Fibroblast of skin of abdomen (primary cell): ENCODE data around the gene PHAF1.
A peak's percentile ranks its signal among the peaks of the same experiment; 100 is the strongest.

Source experiments
- DNase-seq: peaks from one replicate; pipeline ENCODE4 v3.0.0-alpha.2; 2013

Gene PHAF1

DNA sequence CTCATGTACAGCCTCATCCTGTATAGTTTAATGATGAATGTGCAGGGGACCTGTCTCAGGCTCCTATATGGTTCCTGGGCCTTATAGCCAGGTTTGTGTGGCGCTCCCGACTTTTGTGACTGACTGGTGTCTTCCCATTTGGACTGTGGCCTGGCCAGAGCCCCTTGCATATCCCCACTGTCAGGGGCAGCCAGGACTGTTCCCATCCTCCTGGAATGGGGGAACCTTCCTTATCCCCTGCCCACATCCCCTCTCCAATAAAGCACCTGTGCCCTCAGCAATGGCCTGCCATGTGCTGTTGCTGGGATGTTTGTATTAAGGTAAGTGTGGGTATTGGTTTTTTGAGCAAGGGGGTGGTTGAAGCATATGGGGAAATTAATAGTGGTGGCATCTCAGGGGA is 38.5 kb downstream of the PHAF1 start:
- DNase-seq: no peak

DNA sequence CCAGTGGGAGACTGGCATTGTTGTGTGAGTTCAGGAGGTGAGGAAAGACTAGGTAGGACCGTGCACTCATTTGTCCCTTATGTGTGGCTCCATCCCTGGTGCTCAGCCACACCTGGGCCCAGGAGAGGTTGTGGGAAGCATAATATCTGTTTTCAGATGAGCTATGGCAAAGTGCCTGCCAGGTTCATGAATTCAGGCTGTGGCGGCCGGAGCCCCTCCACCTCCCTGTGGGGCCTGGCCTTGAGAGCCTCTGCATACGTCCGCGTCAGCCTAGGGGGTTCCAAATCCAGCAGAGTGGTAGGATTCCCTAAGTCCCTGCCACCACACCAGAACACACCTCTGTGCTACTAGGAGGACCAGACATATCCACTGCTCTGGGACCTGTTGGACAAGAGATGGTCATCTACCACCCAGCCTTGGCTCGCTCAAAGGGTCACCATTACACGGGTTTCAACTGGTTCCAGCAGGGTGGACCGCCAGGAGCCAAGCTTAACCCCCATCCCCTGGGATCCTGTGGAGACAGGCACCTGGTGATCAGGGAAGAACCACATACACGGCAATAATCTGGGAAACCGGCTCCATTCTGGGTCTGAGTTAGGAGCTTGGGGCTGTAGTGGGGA is 39.0 kb downstream of the PHAF1 start:
- no peak for DNase-seq

DNA sequence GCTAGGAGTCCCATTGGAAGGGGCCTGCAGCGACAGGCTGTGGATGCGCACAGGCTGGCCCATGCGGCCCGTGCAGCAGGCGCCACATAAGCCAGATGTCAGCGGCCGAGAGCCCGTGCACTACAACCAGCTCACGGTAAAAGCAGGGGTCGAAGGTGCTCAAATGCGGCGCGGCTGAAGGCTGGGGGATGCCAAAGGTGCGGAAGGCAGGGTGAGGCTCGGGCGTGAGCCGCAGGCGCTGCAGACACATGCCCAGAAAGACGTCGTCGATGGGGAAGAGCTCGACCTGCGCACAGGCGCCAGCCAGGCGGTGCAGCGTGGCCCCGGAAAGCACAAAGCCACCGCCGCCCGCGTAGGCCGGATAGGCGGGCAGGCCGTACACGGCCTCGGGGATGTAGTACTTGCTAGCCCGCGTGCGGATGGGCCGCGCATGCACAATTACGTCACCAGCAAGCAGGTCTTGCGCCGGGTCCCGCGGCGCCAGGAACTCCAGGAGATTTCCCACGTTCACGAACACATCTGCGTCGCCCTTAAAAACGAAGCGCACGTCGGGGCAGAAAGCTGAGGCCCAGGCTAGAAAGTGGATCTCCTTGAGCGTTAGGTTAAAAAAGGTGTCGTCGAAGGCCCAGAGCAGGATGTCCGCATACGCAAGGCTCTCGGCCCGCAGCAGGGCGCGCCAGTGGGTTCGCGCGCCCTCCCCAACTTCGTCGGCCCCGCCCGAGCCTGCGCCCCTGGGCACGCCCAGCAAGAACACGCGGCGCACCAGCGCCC is 39.7 kb downstream of the PHAF1 start:
- no peak for DNase-seq

DNA sequence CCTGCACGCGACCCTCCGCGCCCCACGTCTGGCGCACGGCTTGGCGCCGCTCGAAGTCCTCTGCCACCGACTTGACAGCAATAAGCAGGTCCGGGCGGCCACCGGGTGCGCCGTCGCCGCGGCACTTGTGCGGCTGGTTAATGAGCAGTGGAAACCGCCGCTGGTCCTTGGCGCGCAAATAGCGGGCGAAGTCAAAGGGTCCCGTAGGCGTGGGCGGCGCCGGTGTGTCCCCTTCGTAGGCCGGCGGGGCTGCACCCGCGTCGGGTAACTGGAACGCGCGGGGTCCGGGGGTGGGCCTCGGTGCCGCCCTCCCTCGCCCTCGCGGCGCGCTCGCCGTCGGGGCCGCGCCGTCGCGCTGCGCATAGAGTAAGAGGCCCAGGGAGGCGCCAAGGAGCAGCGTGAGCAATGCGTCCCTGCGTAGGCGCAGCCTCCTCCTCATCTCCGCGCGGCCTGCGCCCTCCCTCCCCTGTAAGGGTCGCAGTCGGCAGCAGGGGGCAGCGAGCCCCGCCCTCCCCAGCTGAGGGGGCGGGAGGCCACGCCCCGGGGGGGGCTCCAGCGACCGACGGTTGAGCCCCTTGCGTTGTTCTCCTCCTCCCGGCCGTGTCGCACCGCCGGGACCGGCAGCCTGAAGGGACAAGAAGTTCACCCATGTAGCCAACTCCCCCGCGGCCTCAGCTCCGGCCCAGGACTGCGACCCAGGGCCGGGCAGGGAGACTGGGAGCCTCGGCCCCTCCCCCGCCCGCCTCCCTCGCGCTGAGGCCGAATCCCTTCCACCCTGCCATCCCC is 40.5 kb downstream of the PHAF1 start:
- peak; percentile 73 for DNase-seq

DNA sequence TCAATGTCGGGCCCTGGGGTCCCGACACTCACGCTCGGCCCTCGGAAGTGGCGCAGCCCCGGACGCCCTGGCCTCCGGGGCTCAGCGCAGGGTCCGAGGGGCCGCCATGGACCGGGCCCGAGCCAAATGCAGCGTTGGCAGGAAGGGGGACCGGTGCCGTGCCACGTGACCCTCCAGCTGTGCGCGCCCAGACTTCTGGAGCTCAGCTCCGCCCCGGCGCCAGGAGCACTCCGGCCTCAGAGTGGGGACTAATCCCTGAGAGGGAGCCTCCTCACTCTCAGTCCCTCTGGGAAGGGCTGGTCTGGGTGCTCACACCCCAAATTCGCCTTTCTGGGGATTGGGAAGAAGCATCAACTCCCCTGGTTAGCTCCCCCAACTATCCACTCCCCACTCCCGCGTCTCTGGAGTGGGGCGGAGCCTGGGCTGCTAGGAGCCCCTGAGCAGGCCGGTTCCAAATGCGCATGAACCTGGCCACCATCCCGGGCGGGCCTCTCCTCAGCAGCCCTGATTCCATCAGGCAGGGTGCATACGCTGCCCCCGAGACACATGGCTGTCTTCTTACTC is 41.2 kb downstream of the PHAF1 start, which contains the start of gene B3GNT9:
Gene B3GNT9 (minus strand): TSS at position 166 of the 564 bp plus-strand sequence. CDS start 513 bp downstream, outside the sequence.
- peak; percentile 74 for DNase-seq

DNA sequence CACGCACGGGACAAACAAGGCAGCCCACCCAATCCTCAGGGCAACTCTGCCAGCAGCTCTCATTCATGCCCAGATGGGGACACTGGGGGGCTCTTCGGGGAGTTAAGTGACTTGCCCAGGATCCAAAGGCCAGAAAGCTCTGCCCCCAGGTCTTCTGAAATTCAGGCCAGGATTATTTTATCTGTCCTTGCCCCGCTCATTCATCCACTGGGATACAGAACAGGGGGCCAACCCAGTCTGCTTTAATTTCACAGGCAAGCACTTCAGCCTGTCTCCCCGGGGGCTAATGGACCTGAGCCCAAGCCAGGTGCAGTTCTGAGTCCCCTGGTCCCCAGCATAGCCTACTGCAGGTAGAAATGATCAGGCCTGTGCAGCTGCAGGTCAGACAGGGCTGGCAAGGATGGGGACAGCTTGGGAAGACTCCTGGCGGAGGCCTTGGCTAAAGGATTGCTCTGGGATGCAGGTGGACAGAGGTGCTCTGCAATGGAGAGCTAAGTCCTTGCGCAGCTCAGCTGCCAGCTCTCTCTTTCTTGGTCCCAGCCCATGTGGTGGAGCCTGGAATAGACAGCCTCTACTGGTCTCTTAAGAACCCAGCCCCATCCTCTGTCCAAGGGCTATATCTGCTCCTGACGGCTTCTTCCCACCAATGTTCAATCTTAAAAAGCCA is 41.8 kb downstream of the PHAF1 start:
- DNase-seq: no peak

DNA sequence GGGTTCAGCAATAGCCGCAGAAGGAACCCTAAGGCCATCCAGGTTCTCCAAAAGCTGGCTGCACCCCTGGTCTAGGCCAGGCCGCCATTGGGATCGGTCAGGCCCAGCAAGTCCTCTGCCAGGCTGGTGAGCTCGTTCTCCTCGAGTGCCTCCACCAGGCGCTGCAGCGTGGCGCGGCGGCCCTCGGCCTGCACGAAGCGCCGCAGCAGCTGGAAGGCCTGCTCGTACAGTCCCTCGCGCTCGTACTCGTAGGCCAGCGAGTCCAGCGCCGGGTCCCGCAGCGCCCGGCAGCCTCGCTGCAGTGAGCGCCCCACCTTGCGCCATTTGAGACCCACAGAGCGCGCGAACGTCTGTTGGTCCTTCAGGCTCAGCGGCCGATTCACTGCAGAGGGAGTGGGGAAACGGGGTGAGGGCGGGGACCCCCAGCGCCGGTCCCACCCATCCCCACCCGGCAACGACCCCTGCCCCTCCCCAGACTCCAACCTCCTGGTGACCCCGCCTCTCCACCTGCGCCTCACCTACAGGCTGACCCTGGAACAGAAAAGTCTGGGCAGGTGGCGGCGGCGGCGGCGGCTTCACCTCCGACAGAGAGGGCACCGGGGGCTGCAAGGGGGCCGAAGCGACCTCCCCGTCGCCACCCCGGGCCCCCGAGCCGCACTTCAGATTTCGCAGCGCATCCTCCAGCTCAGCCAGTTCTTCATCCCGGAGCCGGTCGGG is 45.0 kb downstream of the PHAF1 start:
- no peak for DNase-seq

DNA sequence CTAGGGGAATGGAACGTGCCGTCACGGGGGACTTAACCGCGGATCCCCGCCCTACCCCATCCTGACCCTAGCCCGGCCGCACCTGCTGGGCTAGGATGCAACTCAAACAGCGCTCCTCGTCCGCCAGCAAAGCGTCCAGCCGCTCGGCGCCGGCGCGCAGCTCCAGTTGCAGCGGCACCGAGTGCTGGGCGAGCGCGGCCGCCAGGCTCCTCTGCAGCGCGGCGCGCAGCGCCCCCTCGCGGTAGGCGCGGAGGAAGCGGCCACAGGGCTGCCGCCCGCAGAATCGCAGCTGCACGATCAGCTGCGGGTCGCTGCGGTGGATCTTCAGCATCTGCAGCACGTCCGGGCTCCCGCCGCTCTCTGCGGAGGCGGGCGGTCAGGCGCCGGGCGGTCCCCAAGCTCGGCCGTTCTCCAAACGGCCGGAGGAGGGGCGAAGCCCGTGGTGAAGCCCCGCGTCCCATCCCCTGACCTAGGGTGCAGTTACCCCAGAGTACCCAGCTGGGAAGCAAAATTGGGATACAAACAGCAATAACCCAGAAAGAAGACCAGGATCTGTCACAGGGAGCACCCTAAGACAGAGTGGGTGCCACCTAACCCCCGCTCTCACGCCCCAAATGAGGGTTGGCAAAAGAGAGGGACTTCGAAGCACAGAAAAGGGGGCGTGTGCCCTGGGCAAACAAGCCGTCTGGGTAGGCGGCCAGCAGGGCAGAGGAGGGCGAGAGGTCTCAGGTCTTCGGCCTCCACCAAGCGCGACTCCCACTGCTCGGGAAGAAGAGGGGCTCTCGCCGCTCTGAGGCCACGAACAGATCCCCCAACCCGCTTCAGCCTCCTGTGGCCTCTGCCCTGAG is 45.8 kb downstream of the PHAF1 start:
- peak; percentile 57 for DNase-seq

DNA sequence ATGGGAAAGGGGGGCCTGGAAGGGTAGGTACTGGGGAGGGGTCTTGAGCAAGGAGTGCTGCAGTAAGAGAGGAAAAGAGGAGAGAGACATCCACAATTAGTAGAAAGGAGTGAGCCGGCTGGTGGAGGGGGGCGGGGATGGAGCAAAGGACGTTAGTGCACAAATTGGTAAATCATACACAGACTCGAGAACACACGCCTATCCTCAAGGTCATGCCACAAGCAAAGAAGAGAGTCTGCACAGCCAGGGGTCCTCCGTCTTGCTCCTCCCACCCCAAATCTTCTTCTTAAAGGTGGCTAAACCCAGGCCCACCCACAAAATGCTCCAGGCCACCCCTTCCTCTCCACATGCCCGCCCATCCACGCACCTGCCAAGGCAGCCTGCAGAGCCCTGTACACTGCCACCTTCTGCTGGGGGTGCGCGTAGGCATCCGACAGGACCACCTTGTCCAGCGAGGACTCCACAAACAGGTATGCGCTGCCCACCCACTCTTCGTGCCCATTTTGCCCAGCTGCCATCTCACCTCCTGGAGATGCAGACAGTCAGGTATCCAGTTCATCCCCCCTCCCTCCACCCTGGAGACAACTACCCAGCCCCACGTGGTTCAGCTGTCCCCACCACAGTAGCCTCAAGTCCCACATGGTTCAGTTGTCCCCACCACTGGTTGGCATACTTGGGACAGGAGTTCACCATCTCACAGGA is 46.6 kb downstream of the PHAF1 start:
- DNase-seq: no peak

DNA sequence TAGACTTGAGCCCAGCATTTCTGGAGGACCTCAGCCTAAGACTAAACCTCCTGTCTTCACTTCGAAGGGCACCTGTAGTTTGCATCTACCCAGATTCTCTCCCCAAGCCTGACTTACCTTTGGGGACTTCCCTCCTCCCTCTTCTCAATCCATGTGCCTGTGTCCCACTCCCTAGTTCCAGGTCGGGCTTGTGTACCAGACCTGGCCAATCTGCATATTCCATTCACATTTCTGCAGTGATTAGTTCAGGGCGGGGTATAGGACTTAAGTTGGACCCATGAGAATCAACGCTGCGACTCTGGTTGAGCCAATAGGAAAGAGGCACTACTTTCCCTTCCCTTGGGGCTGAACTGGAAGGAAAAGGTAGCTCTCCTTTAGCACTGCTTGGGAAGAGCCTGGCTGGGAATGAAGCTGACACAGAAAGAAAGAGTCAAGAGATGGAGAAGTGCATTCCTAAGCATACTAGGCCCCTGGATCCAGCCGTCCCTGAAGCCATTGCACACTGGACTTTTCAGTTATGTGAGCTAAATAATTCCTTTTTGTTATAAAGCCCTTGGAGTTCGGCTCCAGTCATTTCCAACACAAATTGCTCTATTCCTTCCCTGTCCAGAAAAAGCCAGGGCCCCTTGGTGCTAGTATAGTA is 47.5 kb downstream of the PHAF1 start:
- no peak for DNase-seq

DNA sequence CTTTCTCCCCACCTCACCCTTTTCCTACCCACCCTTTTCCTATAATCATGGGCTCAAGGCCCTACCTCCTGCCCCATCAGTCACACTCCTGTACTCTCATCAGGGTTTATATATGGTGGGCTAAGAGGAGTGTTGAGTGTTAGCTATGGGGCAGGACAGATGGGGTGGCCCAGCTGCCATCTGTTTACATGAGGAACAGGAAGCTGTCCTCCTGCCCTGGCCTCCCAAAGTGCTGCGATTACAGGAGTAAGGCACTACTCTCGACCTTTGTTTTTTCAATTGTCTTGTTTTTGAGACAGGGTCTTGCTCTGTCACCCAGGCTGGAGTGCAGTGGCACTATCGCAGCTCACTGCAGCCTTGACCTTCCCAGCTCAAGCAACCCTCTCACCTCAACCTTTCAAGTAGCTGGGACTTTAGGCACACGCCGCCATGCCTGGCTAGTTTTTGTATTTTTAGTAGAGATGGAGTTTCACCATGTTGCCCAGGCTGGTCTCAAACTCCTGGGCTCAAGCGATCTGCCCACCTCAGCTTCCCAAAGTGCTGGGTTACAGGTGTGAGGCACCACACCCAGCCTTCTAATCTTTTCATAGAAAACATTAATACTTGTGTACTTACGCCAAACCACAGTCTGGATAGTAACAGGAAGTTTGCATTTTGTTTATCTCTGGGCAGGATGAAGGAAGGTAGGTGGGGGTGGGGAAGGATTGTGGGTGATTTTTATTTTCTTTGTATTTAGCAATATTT is 48.3 kb downstream of the PHAF1 start:
- no peak for DNase-seq

DNA sequence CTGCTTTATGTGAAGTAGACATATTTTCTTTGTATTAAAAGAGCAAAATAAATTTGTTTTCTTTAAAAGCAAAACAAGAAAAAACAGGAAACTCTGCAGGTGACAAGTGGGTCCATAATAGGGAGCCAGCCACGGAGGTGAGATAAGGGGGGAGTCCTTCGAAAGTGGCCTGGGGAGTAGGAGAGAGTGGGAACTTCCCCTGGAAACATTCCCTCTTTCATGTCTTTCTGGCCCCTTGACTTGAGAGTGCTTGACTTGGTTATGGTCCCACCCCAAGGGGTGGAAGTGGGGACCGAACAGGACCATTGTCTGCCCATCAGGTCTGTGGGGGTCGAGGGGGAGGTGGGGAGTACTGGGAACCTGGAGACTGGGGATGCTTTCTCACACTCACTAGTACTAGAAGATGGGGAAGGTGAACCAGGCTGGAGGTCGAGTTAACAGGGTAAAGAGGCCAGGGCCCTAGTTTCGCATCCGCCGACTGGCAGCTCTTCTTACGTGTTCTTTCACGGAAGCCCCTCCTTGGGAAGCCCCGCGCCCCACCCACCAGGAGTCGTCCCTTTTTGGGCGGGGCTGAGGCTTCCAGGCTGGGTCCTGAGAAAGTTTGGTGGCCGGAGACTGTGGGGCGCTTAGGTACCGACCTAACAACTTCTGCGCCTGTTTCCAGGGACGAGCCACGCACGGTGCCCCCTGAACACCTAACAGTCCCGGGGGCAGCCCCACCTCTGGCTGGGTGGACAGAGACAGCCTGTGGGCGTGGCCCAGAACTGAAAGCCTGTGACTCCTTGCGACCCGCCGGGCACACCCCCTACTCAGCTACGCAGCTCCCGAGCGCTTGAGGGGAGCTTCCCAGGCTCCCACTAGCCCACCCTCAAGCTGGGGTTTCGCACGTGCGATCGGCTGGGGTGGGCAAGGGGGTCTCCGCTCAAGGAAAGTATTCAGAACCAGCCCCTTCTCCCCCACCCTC is 49.2 kb downstream of the PHAF1 start:
- DNase-seq: no peak

DNA sequence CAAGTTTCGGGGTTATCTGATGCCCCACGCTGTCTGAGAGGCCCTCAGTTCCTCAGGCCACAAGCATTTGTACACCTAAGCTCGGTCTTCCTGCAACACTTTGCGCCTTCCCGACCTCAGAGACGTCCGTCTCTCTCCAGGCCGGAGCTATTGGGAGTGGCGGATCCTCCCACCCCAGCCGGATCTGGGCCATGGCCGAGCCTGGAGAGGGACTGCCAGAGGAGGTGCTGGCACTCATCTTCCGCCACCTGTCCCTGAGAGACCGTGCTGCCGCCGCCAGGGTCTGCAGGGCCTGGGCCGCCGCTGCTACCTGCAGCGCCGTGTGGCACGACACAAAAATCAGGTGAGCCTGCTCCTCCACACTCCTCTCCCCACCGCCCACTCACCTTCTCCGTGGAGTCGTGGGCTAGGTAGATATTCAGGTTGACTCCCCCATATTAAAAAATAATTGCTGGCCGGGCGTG is 51.9 kb downstream of the PHAF1 start:
- no peak for DNase-seq

DNA sequence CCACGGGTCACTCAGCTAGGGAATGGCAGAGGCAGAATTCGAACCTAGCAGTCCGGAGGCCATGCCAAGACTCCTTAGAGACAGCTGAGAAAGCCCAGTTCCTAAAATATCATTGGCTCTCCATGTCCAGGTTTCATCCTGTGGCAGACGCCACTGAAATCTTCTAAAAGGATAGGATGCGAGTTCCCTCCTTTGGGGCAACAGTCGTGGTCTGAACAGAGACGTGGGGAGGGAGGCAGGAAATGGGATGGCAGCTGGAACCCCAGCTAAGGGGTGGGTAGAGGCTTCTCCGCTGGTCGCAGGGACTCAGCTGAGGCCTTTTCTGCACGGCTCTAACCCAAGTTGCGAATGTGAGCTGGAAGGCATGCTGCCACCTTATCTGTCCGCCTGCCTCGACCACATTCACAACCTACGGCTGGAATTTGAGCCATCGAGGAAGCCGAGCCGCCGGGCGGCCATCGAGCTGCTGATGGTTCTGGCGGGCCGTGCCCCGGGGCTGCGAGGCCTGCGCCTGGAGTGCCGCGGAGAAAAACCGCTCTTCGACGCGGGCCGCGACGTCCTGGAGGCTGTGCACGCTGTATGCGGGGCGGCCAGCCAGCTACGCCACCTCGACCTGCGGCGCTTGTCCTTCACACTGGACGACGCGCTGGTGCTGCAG is 52.9 kb downstream of the PHAF1 start:
- DNase-seq: no peak

DNA sequence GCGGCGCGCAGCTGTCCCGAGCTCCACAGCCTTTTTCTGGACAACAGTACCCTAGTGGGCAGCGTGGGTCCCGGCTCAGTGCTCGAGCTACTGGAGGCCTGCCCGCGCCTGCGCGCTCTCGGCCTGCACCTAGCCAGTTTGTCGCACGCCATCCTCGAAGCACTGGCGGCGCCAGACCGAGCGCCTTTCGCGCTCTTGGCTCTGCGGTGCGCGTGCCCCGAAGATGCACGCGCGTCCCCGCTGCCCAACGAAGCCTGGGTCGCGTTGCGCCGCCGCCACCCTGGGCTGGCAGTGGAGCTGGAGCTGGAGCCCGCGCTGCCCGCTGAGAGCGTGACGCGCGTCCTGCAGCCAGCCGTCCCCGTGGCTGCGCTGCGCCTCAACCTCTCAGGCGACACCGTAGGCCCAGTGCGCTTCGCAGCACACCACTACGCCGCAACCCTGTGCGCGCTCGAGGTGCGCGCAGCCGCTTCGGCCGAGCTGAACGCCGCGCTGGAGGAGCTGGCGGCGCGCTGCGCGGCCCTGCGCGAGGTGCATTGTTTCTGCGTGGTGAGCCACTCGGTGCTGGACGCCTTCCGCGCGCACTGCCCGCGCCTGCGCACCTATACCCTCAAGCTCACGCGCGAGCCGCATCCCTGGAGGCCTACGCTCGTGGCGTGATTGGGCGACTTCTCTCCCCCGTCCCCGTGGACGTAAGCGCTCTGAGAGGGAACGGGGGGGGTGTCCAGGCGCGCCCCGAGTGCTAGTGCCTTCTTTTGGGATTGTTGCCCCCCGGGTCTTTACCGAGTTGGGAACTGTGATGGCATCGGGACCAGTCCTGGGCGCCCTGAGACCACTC is 53.6 kb downstream of the PHAF1 start:
- no peak for DNase-seq

DNA sequence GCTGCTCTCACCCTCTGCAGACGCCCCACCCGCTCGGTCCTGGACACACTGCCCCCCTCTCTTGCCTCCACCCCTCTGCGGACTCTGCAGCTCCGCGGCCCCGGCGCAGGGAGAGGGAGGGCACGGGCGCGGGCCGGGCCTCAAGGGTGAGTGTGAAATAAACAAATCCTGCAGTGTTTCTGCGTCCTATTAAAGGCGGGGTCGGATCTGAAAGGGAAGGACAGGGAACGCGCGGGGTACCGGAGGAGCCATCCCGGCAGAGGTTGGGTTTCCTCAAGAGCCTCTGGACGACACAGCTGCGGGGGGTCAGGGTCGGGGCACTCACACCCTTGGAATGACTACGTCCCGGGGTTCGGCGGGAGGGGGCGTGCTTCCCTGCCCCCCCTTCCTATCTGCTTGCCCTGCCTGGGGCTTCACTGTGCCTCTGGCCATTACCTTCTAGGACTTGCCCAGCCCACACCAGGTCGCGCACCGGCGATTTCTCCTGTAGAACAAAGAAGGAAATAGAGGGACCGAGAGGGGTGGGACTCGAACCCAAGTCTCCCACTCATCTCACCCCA is 54.3 kb downstream of the PHAF1 start:
- no peak for DNase-seq
